Measurements from ENCODE around the gene GAPDHS.

The GAPDHS gene

GRCh38 chr19:35533201-35533821 lies at the start of gene GAPDHS:
Gene GAPDHS (plus strand): TSS chr19:35533456. CDS start chr19:35533528, 72 bp downstream.
- no peak for DNase-seq

- DNase-seq: no peak
Measured at GRCh38 chr19:35484252-35485036, 48.8 kb upstream of the GAPDHS start.

- DNase-seq: no peak
Measured at GRCh38 chr19:35486268-35486708, 47.0 kb upstream of the GAPDHS start.

- no peak for DNase-seq
Measured at GRCh38 chr19:35487656-35488182, 45.5 kb upstream of the GAPDHS start.

GRCh38 chr19:35488677-35489076 lies 44.6 kb upstream of the GAPDHS start:
- no peak for DNase-seq

- no peak for DNase-seq
Measured at GRCh38 chr19:35490364-35490763, 42.9 kb upstream of the GAPDHS start, which contains the start of gene KRTDAP. Gene KRTDAP (minus strand): TSS chr19:35490464. CDS start chr19:35490442, 22 bp downstream.

- no peak for DNase-seq
Measured at GRCh38 chr19:35491836-35492360, 41.4 kb upstream of the GAPDHS start.

GRCh38 chr19:35493971-35494370 lies 39.3 kb upstream of the GAPDHS start:
- no peak for DNase-seq

- peak; percentile 78 for DNase-seq
Measured at GRCh38 chr19:35495107-35496064, 37.9 kb upstream of the GAPDHS start.

- no peak for DNase-seq
Measured at GRCh38 chr19:35497406-35497805, 35.9 kb upstream of the GAPDHS start.

- no peak for DNase-seq
Measured at GRCh38 chr19:35498220-35498619, 35.0 kb upstream of the GAPDHS start.

GRCh38 chr19:35498984-35499527 lies 34.2 kb upstream of the GAPDHS start:
- DNase-seq: no peak

- no peak for DNase-seq
Measured at GRCh38 chr19:35500611-35501010, 32.6 kb upstream of the GAPDHS start.

- no peak for DNase-seq
Measured at GRCh38 chr19:35501684-35502083, 31.6 kb upstream of the GAPDHS start.

- DNase-seq: no peak
Measured at GRCh38 chr19:35502751-35503150, 30.5 kb upstream of the GAPDHS start.

GRCh38 chr19:35506011-35506410 lies 27.2 kb upstream of the GAPDHS start:
- no peak for DNase-seq

- DNase-seq: no peak
Measured at GRCh38 chr19:35507561-35507960, 25.7 kb upstream of the GAPDHS start.

GRCh38 chr19:35508129-35508528 lies 25.1 kb upstream of the GAPDHS start:
- DNase-seq: no peak

- DNase-seq: no peak
Measured at GRCh38 chr19:35509018-35509652, 24.1 kb upstream of the GAPDHS start.

- peak; percentile 83 for DNase-seq
Measured at GRCh38 chr19:35509861-35510625, 23.2 kb upstream of the GAPDHS start.

GRCh38 chr19:35510626-35510964 lies 22.7 kb upstream of the GAPDHS start:
- DNase-seq: no peak
